Posterior cingulate gyrus (tissue), 11 donors: ENCODE data around the gene OTOGL.
"Not testable (repeated sequence)": the region's sequence is repeated elsewhere in the genome, so short reads cannot be mapped to it uniquely, and the experiment has no call there.

ENCODE experiments used
- DNase-seq, 10 donors: peaks; one replicate each; pipeline versions ENCODE4 v3.0.0 to v3.0.0-alpha.2; 2020 to 2021; ENCODE audit warnings: mixed read lengths in 3 of 10
- intact Hi-C: fragments of 100-400 bp; cut with DNase I; formaldehyde crosslinking; loops from one replicate; pipeline ENCODE4 v1.15.1; 2023

OTOGL gene

GRCh38 chr12:80121661-80122060 lies 22.3 kb downstream of the OTOGL start:
- DNase-seq = no peak
- intact Hi-C loops = no loop called here

GRCh38 chr12:80129895-80130530 lies 30.7 kb downstream of the OTOGL start:
- DNase-seq = no peak
- intact Hi-C loops = no loop called here

GRCh38 chr12:80135624-80136023 lies 36.3 kb downstream of the OTOGL start:
- DNase-seq = no peak
- intact Hi-C loops = no loop called here

GRCh38 chr12:80140005-80140404 lies 40.7 kb downstream of the OTOGL start:
- intact Hi-C loops = no loop called here
- no peak for DNase-seq

- intact Hi-C loops = no loop called here
- no peak for DNase-seq
These were observed 43.3 kb downstream of the OTOGL start for GRCh38 chr12:80142640-80143039.

- intact Hi-C loops = no loop called here
- DNase-seq = no peak
These were observed 44.2 kb downstream of the OTOGL start for GRCh38 chr12:80143537-80143936.

GRCh38 chr12:80149547-80150313 lies 50.4 kb downstream of the OTOGL start:
- DNase-seq, intact Hi-C loops: not testable (repeated sequence)

- intact Hi-C loops = no loop called here
- no peak for DNase-seq
These were observed 51.8 kb downstream of the OTOGL start for GRCh38 chr12:80151131-80151530.

GRCh38 chr12:80154261-80154660 lies 54.9 kb downstream of the OTOGL start:
- no peak for DNase-seq
- intact Hi-C loops = no loop called here

- intact Hi-C loops = no loop called here
- no peak for DNase-seq
These were observed 57.0 kb downstream of the OTOGL start for GRCh38 chr12:80156306-80156705.

- no peak for DNase-seq
- intact Hi-C loops = no loop called here
These were observed 58.3 kb downstream of the OTOGL start for GRCh38 chr12:80157645-80158044.

GRCh38 chr12:80161612-80162011 lies 62.3 kb downstream of the OTOGL start:
- intact Hi-C loops = no loop called here
- DNase-seq = no peak

GRCh38 chr12:80162177-80162576 lies 62.8 kb downstream of the OTOGL start:
- no peak for DNase-seq
- intact Hi-C loops = no loop called here

- no peak for DNase-seq
- intact Hi-C loops = no loop called here
These were observed 66.4 kb downstream of the OTOGL start for GRCh38 chr12:80165746-80166145.

GRCh38 chr12:80166751-80167150 lies 67.4 kb downstream of the OTOGL start:
- intact Hi-C loops = no loop called here
- DNase-seq = no peak

GRCh38 chr12:80168936-80169335 lies 69.6 kb downstream of the OTOGL start:
- no peak for DNase-seq
- intact Hi-C loops = no loop called here

GRCh38 chr12:80170915-80171314 lies 71.6 kb downstream of the OTOGL start:
- no peak for DNase-seq
- intact Hi-C loops = no loop called here

- intact Hi-C loops = no loop called here
- no peak for DNase-seq
These were observed 73.9 kb downstream of the OTOGL start for GRCh38 chr12:80173083-80173864.

GRCh38 chr12:80175307-80175930 lies 76.1 kb downstream of the OTOGL start:
- no peak for DNase-seq
- intact Hi-C loops = no loop called here

GRCh38 chr12:80176706-80177105 lies 77.4 kb downstream of the OTOGL start:
- intact Hi-C loops = no loop called here
- DNase-seq = no peak

- intact Hi-C loops = no loop called here
- no peak for DNase-seq
These were observed 79.5 kb downstream of the OTOGL start for GRCh38 chr12:80178846-80179245.
